ENCODE results near the gene PPFIBP1. TPM values are rescaled to one million over a fixed set of nuclear protein-coding genes. Genes with fewer than 3 reads are reported as not detected.

PPFIBP1 gene
- polyA plus RNA-seq, 2 of the 4 experiments (the other 2 are of a cell fraction): 24.8 to 89.0 TPM

- no peak for TF ChIP-seq HOXA7 (CRISPR knock-in tag; IDR thresholded peaks at IDR 0.05)
- no peak for TF ChIP-seq MAZ (IDR thresholded peaks at IDR 0.05; ENCODE audit: borderline replicate concordance, low read depth, low read length)
- TF ChIP-seq HEYL (CRISPR knock-in tag; IDR thresholded peaks at IDR 0.05): no peak
- no peak overlapping the region for H3K4me2 ChIP-seq
- no peaks in the 10 kb centered on the region for H3K9me3 ChIP-seq
- H3K4me1 ChIP-seq: peaks cover 39% of the 10 kb centered on the region
- WGBS (ENCODE audit: missing lambda C conversion rate): 85% methylated on average over 2 of the region's 2 CpGs
- no peak overlapping the region for H3K27ac ChIP-seq
- POLR2A ChIA-PET: no interaction called here
- FAIRE-seq (no peak), ATAC-seq (no peak), DNase-seq (ENCODE audit: low read depth in 1 of 2, low spot score in 1 of 2) (no peak)
- CTCF ChIA-PET: interaction anchor here (0.7 to 1.1 kb wide), 2 partner anchors 10 to 723 kb away, joined by 3 read pairs; no protein-coding TSS in a partner anchor
- H3K4me3 ChIP-seq: no peak overlapping the region
Observed at GRCh38 chr12:27575762-27576118, 51.7 kb downstream of the PPFIBP1 start.

- no peak for ATAC-seq
- Histone ChIP-seq H3K27ac (no peak overlapping the region), H3K4me3 (no peak overlapping the region), H3K4me1 (peaks cover 36% of the 10 kb centered on the region), H3K9me3 (no peaks in the 10 kb centered on the region), H3K4me2 (no peak overlapping the region)
- POLR2A ChIA-PET: no interaction called here
- no peak for DNase-seq (ENCODE audit: low read depth in 1 of 2, low spot score in 1 of 2)
- TF ChIP-seq BHLHE40 (IDR thresholded peaks at IDR 0.05; ENCODE audit: low read depth, low read length) (no peak), HEYL (CRISPR knock-in tag; IDR thresholded peaks at IDR 0.05) (no peak), CHD4 (IDR thresholded peaks at IDR 0.05; ENCODE audit: borderline replicate concordance) (no peak), MAFK (IDR thresholded peaks at IDR 0.05; ENCODE audit: partially characterized antibody) (no peak), MAZ (IDR thresholded peaks at IDR 0.05; ENCODE audit: borderline replicate concordance, low read depth, low read length) (no peak), HDAC2 (IDR thresholded peaks at IDR 0.05) (no peak), POLR2A (IDR thresholded peaks at IDR 0.05; ENCODE audit: low read length) (no peak), CTCF (IDR thresholded peaks at IDR 0.05) (no peak), NR3C1 (IDR thresholded peaks at IDR 0.05) (no peak), GATA3 (IDR thresholded peaks at IDR 0.05; ENCODE audit: borderline replicate concordance) (no peak)
- TF ChIP-seq, protein P1, sequence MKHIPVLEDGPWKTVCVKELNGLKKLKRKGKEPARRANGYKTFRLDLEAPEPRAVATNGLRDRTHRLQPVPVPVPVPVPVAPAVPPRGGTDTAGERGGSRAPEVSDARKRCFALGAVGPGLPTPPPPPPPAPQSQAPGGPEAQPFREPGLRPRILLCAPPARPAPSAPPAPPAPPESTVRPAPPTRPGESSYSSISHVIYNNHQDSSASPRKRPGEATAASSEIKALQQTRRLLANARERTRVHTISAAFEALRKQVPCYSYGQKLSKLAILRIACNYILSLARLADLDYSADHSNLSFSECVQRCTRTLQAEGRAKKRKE (CRISPR knock-in tag; IDR thresholded peaks at IDR 0.05; ENCODE audit: low read depth): no peak
- TF ChIP-seq, protein P2, sequence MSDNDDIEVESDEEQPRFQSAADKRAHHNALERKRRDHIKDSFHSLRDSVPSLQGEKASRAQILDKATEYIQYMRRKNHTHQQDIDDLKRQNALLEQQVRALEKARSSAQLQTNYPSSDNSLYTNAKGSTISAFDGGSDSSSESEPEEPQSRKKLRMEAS (IDR thresholded peaks at IDR 0.05): no peak
- 75% methylated on average over 3 of the region's 3 CpGs for WGBS (ENCODE audit: missing lambda C conversion rate)
- CTCF ChIA-PET: interaction anchor here (0.5 to 0.6 kb wide), 2 partner anchors 425 to 596 kb away, joined by 3 to 5 read pairs; no protein-coding TSS in a partner anchor
- FAIRE-seq: no peak
Observed at GRCh38 chr12:27576667-27577347, 52.8 kb downstream of the PPFIBP1 start.

DNA sequence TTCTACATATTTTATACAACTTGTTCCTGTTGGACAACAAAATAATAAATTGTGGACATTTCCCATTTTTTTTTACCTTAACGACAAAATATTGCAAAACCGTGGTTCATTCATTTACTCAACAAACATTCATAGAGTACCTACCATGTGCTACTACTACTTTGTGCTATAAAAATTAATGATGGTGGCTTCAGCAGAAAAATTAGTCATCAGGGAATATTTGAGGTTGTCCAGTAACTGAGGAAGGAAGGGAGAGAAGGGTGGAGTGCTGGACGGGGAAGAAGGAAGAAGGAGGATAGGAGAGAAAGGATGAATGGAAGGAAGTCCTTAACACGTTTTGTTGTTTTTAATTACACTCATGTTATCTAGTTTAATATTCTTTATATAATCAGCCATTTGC, 53.7 kb downstream of the PPFIBP1 start:
- DNase-seq (ENCODE audit: low read depth in 1 of 2, low spot score in 1 of 2): no peak
- 84% methylated on average over 4 of the region's 4 CpGs for WGBS (ENCODE audit: missing lambda C conversion rate)
- ChIA-PET POLR2A (no interaction called here), CTCF (no interaction called here)
- Histone ChIP-seq H3K9me3 (no peaks in the 10 kb centered on the region), H3K4me1 (peaks cover 27% of the 10 kb centered on the region), H3K27ac (no peak overlapping the region), H3K4me3 (no peak overlapping the region), H3K4me2 (no peak overlapping the region)
- no peak for FAIRE-seq
- TF ChIP-seq SMC3 (IDR thresholded peaks at IDR 0.05) (no peak), BHLHE40 (IDR thresholded peaks at IDR 0.05; ENCODE audit: low read depth, low read length) (no peak), EP300 (IDR thresholded peaks at IDR 0.05) (no peak), ZSCAN20 (CRISPR knock-in tag; IDR thresholded peaks at IDR 0.05) (no peak), REST (IDR thresholded peaks at IDR 0.05) (no peak), MYC (IDR thresholded peaks at IDR 0.05; ENCODE audit: borderline replicate concordance, low read length) (no peak), FOXS1 (CRISPR knock-in tag; IDR thresholded peaks at IDR 0.05) (no peak), PHF8 (IDR thresholded peaks at IDR 0.05; ENCODE audit: borderline replicate concordance, low read depth) (no peak), ZNF302 (CRISPR knock-in tag; IDR thresholded peaks at IDR 0.05) (no peak)
- ATAC-seq: no peak

All from A549 (cell line).